Fibroblast of the aortic adventitia (primary cell): ENCODE data around the gene GAB1. TPM values are rescaled to one million over a fixed set of nuclear protein-coding genes. Genes with fewer than 3 reads are reported as not detected.

Experiments
- DNase-seq: peaks from one replicate; pipeline ENCODE4 v3.0.0-alpha.2; 2010; ENCODE audit warnings: low read depth
- H3K4me3 ChIP-seq: 2 replicates; pipeline ENCODE4 v1.5.1; 2011; ENCODE audit warnings: low read depth, mild to moderate bottlenecking, control low read depth, low read length, moderate library complexity
- total RNA-seq: library from RNA; depleted of rRNA; stranded (reverse); fragments of >200 nt; gene quantifications from 2 replicates; pipeline ENCODE4 v1.2.3, GENCODE V29; 2012; ENCODE audit warnings: low replicate concordance
- TF ChIP-seq, protein P1 (sequence below): IDR thresholded peaks from 2 replicates; pipeline ENCODE4 v1.5.1; 2011; ENCODE audit warnings: mild to moderate bottlenecking, low read length, control low read depth, inconsistent platforms; ENCODE audit not compliant: insufficient read depth

The GAB1 gene
- total RNA-seq, 1 donor, result 22.8 TPM

DNA sequence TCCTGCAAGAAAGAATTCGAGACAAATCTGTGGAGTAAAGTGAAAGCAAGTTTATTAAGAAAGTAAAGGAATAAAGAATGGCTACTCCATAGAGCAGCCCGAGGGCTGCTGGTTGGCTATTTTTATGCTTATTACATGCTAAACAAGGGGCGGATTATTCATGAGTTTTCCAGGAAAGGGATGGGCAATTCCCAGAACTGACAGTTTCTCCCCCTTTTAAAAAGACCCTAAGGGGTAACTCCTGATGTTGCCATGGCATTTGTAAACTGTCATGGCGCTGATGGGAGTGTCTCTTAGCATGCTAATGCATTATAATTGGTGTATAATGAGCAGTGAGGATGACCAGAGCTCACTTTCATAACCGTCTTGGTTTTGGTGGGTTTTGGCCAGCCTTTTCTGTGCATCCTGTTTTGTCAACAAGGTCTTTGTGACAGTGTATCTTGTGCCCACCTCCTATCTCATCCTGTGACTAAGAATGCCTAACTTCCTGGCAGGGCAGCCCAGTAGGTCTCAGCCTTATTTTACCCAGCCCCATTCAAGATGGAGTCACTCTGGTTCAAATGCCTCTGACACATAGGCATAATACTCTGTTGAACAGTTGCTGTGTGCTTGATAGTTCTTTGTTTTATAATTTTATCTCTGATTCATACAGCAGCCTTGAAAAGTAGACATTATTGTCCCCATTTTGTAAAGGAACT lies 25.8 kb downstream of the GAB1 start:
- no peak for DNase-seq
- TF ChIP-seq, protein P1, sequence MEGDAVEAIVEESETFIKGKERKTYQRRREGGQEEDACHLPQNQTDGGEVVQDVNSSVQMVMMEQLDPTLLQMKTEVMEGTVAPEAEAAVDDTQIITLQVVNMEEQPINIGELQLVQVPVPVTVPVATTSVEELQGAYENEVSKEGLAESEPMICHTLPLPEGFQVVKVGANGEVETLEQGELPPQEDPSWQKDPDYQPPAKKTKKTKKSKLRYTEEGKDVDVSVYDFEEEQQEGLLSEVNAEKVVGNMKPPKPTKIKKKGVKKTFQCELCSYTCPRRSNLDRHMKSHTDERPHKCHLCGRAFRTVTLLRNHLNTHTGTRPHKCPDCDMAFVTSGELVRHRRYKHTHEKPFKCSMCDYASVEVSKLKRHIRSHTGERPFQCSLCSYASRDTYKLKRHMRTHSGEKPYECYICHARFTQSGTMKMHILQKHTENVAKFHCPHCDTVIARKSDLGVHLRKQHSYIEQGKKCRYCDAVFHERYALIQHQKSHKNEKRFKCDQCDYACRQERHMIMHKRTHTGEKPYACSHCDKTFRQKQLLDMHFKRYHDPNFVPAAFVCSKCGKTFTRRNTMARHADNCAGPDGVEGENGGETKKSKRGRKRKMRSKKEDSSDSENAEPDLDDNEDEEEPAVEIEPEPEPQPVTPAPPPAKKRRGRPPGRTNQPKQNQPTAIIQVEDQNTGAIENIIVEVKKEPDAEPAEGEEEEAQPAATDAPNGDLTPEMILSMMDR, result no peak
- no peak overlapping the region for H3K4me3 ChIP-seq

DNA sequence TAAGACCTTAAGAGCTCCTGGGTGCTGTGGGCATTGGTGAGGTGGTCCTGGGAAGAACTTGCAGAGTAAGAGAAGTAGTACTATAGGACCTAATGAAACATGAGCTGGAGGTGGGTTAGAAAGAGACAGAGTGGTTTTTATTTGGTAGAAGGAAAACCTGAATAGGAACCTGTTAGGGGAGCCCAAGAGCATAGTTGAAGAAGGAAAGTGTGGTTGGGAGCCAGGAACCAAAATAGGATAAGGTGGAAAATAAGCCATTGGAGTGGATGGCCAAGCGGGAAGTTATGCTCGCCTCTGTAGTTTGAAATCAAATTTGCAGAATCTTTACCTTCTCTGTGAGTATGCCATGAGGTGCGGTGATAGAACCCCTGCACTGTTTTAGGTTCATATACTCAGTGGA lies 26.7 kb downstream of the GAB1 start:
- no peak overlapping the region for H3K4me3 ChIP-seq
- TF ChIP-seq, protein P1, result no peak
- no peak for DNase-seq

GRCh38 chr4:143364063-143364462 lies 27.4 kb downstream of the GAB1 start:
- no peak for DNase-seq
- TF ChIP-seq, protein P1, result no peak
- no peak overlapping the region for H3K4me3 ChIP-seq

DNA sequence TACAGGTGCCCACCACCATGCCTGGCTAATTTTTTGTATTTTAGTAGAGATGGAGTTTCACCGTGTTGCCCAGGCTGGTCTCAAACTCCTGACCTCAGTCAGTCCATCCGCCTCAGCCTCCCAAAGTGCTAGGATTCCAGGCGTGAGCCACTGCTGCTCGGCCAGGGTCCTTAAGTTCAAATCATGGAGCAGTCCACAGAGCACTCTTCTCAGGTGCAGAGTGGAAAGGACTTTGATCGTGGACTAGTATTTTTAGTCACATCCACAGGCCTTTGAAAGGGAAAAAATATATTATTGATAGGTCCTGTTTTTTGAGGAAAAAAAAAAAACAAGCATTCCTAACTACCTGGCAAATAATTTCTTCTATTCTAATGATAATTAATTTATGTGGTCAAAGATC lies 31.2 kb downstream of the GAB1 start:
- TF ChIP-seq, protein P1, result no peak
- no peak overlapping the region for H3K4me3 ChIP-seq
- DNase-seq, result no peak

- no peak overlapping the region for H3K4me3 ChIP-seq
- TF ChIP-seq, protein P1, result no peak
- DNase-seq, result no peak
Measured at GRCh38 chr4:143369552-143369951, 32.9 kb downstream of the GAB1 start.

GRCh38 chr4:143372093-143372915 lies 35.6 kb downstream of the GAB1 start:
- TF ChIP-seq, protein P1, result no peak
- no peak overlapping the region for H3K4me3 ChIP-seq
- no peak for DNase-seq
